Brain pericyte (primary cell): ENCODE results near the gene ZNF43.
A peak's percentile ranks its signal among the peaks of the same experiment; 100 is the strongest.
"Not testable (repeated sequence)": the region's sequence is repeated elsewhere in the genome, so short reads cannot be mapped to it uniquely, and the experiment has no call there.

Experiments
- DNase-seq: peaks from one replicate; pipeline ENCODE4 v3.0.0-alpha.2; 2012; ENCODE audit warnings: low read depth, low spot score

Gene ZNF43

GRCh38 chr19:21835810-21836444 is at the start of gene ZNF43:
Gene ZNF43, minus strand, starts transcription at chr19:21836182. Its CDS starts 144 bp downstream, at chr19:21836038.
- peak; percentile 77 for DNase-seq

- DNase-seq: not testable (repeated sequence)
Measured at GRCh38 chr19:21885516-21885915, 49.5 kb upstream of the ZNF43 start.

- not testable (repeated sequence) for DNase-seq
Measured at GRCh38 chr19:21884786-21885185, 48.8 kb upstream of the ZNF43 start.

- DNase-seq: no peak
Measured at GRCh38 chr19:21883516-21883915, 47.5 kb upstream of the ZNF43 start.

- not testable (repeated sequence) for DNase-seq
Measured at GRCh38 chr19:21880761-21881160, 44.8 kb upstream of the ZNF43 start.

- no peak for DNase-seq
Measured at GRCh38 chr19:21878646-21879045, 42.7 kb upstream of the ZNF43 start.

GRCh38 chr19:21877976-21878375 is 42.0 kb upstream of the ZNF43 start:
- DNase-seq: no peak

- DNase-seq: not testable (repeated sequence)
Measured at GRCh38 chr19:21876608-21877007, 40.6 kb upstream of the ZNF43 start.

- no peak for DNase-seq
Measured at GRCh38 chr19:21856773-21857514, 21.0 kb upstream of the ZNF43 start.

GRCh38 chr19:21851596-21852345 is 15.8 kb upstream of the ZNF43 start:
- peak; percentile 73 for DNase-seq

- no peak for DNase-seq
Measured at GRCh38 chr19:21850656-21851255, 14.8 kb upstream of the ZNF43 start.

GRCh38 chr19:21848706-21849105 is 12.7 kb upstream of the ZNF43 start:
- no peak for DNase-seq

- no peak for DNase-seq
Measured at GRCh38 chr19:21843081-21843480, 7.1 kb upstream of the ZNF43 start.

- DNase-seq: no peak
Measured at GRCh38 chr19:21841488-21842097, 5.6 kb upstream of the ZNF43 start.

- DNase-seq: no peak
Measured at GRCh38 chr19:21841081-21841480, 5.1 kb upstream of the ZNF43 start.

GRCh38 chr19:21839976-21840375 is 4.0 kb upstream of the ZNF43 start:
- DNase-seq: no peak

GRCh38 chr19:21838646-21839045 is 2.7 kb upstream of the ZNF43 start:
- no peak for DNase-seq

GRCh38 chr19:21835429-21835809 is 563 bp downstream of the ZNF43 start:
- no peak for DNase-seq

GRCh38 chr19:21833733-21834132 is 2.2 kb downstream of the ZNF43 start:
- DNase-seq: no peak

GRCh38 chr19:21824679-21825078 is 11.3 kb downstream of the ZNF43 start:
- DNase-seq: no peak

- DNase-seq: no peak
Measured at GRCh38 chr19:21823224-21823623, 12.8 kb downstream of the ZNF43 start.

GRCh38 chr19:21812448-21812847 is 23.5 kb downstream of the ZNF43 start:
- no peak for DNase-seq
